HG03045 (cell line): Measurements from ENCODE around the gene KLHL29.
A peak's percentile ranks its signal among the peaks of the same experiment; 100 is the strongest.

Experiments
- ATAC-seq: cut with Tn5 transposase; IDR thresholded peaks from one replicate; pipeline ENCODE4 v1.9.1; 2021; ENCODE audit warnings: mild to moderate bottlenecking, moderate library complexity; ENCODE audit not compliant: unreplicated experiment

KLHL29 gene

DNA sequence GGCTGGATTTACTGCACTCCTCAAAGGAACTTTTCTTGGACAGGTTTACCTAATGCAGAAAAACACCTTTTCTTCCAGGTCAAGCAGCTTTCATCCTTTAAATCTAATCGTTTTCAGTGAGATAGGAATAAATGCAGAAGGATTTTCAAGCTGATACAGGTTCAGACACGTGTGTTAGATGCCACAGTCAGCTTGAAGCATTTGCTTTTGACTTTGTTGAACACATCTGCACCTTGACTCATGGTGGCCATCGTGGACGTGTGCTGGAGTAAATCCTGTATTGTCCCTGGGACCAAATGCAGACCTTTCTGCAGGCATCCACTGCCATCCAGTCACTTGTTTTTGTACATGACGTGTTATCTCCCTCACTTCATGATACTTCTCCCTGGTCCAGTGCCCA lies 61.9 kb downstream of the KLHL29 start:
- ATAC-seq = no peak

DNA sequence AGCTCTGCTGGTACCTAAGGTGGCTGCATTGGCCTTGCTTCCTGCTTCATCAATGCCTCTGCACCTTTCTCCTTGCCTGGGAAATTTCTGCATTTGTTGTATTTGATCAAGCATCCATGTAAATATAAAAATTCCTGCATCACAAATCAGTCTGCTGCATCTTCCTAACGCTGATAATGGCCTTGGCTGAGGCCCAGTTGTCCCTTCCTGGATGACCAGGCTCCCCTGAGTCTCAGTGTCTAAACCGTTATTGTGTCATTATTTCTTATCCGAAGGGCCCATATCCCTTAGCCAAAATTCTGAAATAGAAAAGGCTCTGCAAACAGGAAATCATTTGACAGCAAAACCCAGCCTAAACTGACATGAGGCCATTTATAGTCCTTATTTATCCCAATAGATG lies 62.4 kb downstream of the KLHL29 start:
- ATAC-seq = no peak

DNA sequence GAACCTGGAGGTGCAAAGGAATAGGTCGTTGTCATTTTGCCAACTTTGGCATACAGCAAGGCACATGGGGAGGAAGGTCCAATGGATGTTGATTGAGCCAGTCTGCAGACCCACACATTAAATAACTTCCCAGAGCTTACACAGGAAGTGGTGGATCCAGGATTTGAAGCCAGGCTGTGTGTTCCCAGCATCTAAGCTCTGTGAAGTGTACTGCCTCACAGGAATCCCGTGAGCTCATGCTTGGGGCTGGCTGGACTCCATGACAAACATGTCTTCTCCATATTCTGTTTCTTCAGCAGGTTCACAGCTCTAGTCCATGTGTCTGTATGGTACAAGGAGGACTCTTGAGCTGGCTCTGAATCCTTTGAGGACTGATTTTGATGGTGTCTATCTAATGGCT lies 63.9 kb downstream of the KLHL29 start:
- ATAC-seq = no peak

DNA sequence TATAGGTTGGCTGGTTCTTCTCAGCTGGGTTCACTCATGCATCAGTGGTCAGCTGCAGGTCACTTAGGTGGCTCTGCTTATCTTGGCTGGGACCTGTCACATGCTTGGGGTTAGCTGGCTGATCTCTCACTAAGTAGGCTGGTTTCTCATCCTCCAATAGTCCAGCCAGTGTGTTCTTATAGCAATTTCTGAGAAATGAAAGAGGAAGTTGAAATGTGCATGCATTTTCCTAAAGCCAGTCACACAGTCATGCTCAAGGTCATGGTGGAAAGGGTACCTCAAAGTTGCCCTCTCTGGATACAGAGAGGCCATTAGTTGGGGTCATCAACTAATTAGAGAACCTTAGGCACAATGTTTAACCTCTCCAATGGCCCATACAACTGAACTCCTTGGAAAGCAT lies 64.4 kb downstream of the KLHL29 start:
- ATAC-seq = peak; percentile 83

DNA sequence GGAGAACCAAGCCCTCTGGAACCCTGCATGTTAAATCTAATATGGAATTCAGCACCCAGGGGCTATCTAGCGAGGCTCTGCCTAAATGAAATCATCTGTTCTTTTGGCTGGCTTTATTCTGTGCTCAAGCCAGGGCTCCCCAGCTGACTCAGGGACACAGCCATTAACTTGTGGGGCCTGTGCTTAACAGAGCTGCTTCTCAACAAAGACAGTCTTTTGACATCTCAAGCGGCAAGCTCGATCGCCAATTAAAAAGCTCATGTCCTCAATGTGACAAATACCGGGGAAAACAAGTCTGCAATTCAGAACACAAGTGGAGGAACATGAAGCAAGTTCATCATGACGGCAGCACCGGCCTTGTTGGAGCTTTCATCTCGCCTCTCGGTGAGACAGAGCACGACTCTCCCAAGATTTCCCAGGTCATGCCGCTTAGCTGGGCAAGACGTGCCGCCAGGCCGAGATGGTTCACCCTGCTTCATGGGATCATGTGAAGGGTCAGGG lies 64.9 kb downstream of the KLHL29 start:
- ATAC-seq = no peak

DNA sequence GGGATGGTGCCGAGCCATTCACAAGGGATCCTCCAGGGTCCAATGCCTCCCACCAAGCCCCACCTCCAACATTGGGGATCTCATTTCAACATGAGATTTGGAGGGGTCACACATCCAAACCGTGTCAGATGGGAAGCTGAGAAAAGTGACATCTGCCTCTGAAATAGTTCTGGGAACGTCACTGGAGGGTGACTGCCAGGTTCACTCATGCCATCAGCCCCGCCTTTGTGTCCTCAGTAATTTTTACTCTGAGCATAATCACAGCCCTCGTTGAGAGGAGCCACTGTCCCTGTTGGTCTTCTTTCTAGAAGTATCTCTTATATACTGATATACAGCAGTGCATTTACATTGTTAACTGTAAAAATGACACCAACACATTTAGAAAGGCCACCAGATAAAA lies 67.4 kb downstream of the KLHL29 start:
- ATAC-seq = no peak

DNA sequence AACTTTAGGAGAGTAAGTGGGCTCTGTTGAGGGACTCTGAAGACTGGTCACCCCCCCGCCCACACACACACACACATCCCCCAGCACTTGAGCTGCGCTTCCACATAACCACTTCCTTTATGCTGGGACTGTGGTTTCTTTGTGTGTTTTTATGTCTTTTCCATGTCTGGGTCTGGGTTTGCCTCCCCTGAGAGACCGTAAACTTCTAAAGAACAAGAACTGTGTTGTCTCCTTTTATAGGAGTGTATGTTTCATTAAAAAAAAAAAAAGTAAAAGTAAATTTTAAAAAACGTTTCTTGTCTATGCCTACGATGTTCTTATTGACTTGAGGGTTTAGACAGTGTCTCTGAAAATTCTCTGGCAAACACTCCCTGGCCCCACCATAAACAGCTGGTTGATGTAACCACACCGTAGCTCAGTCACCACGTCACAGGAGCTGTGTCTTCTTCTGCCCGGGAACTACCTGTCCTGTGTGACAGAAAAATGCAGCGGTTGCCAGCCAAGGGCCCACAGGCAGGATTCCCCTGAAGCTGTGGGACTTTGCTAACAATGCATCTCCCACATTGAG lies 68.0 kb downstream of the KLHL29 start:
- ATAC-seq = peak; percentile 66

DNA sequence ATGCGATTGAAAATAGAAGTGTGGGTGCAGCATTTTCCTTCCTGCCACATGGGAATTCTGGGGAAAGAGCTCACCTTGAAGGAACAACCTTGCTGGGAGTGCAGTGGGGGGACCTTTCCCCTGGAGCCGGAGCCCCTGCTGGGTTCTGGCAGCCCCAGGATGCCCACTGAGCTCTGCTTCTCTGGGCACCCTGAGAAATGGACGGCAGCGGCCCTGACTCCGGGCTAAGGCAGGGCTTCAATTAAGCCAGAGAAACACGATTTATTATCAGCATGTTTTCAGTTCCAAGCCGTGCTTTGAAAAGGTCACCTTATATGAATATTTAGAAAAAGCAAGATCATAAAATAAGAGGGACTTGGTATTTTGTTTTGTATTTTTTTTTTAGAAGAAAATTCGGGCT lies 68.5 kb downstream of the KLHL29 start:
- ATAC-seq = no peak

DNA sequence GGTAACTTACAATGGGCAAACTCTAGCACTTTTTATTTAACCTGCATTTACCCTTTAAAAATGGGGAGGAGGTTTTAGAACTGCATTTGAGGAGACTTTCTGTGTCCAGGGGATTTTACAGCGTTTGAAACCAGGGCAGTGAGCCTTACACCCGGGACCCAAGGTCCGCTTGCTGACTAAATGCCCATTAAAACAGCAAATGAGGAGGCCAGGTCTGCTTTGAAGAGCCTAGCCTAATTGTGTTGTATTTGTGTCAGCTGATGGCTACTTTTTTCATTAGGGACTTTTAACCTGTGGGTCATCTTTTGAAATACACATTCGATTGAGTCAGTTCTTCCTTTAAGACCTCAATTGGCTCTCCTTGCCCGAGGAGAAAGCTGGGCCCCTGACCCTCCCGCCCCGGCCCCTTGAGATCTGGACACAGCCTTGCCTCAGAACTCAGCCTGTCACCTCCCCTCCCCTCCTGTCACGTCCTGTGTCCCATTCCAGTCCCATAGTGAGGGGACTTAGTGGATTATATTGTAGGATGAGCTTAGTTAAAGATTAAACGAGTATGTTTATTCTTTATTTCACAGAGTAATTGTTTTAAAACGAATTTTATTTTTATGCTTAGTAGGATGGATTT lies 69.0 kb downstream of the KLHL29 start:
- ATAC-seq = no peak

DNA sequence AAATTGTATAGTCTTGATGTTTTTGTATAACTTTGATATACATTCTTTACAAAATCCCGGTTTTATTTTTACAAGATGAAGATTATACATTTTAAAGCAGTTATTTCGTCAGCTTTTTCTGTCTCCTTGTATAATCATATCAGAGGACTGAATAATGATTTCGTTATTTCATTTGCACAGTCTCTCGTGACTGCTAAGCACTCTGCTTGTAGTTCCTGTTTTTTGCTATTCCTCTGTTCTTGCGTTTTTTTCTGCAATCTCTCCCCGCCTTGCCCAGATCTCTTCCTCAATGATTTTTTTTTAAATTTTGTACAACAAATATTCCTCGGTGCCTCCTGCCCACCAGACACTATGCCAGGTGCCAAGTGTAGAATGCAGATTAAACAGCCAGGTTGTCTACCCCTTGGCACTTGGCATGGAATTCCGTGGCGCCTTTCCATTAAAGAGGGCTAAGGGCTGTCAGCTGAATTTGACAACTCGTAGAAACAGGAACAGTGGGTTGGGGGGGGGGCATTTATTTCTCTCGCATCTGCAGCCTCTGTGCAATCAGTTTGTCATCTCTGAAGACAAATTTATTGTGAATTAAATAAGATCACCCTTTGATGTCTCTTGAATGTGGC lies 69.6 kb downstream of the KLHL29 start:
- ATAC-seq = no peak

DNA sequence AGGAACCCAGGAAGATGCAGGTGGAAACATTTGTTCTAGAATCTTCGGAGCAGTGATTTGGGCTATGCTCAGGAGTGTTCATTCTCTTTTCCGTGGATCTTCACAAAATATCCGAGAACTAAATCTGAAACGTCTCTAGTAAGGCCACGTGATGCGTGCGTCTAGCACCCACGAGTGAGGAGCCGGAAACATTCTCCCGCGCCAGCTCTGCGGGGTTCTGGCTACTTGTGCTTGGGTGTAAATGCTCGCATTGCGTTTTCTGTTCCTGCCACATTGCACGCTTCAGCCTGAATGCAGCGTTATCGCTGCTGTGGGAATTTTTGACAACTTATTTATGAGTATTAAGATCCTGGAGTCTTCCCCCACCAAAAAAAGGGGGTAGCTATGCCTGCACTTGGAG lies 71.4 kb downstream of the KLHL29 start:
- no peak for ATAC-seq

DNA sequence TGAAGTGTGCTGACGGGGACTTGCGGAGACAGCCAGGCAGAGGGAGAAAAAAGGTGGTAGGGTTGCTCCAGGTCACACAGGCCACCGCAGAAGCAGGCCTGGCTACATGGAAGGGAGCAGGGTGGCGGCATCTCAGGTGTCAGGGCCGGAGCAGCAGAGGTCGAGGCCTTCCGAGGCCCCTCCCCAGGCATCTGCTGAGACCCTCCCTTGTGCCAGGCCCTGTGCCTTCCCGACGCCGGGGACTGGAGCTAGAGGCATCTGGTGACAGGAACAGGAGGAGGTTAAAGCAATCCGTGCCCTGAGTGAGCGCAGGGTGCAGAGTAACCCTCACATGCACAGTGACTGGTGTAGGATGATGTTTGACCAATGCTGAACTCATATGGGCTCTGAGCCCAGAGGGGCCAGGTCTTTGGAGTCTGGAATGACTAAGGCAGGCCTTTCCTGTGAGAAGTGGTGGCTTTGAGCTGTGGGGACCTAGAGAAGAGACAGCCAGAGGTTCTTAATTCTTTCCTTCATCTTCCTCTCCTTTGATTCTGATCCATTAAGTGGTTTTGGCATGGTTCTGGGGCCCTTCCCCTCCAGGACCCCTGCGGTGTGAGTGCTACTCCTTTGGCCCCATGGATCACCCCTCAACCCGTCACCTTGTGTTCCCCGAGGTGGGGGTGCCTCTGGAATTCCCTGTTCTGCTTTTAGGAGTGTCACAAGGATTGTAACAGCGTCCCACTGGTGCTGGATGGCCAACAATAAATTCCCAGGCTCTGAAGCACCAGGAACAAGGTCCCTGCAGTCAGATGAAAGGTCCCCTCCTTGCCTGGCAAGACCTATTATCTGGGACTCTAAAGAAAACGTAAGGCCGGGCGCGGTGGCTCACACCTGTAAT lies 72.1 kb downstream of the KLHL29 start:
- no peak for ATAC-seq

DNA sequence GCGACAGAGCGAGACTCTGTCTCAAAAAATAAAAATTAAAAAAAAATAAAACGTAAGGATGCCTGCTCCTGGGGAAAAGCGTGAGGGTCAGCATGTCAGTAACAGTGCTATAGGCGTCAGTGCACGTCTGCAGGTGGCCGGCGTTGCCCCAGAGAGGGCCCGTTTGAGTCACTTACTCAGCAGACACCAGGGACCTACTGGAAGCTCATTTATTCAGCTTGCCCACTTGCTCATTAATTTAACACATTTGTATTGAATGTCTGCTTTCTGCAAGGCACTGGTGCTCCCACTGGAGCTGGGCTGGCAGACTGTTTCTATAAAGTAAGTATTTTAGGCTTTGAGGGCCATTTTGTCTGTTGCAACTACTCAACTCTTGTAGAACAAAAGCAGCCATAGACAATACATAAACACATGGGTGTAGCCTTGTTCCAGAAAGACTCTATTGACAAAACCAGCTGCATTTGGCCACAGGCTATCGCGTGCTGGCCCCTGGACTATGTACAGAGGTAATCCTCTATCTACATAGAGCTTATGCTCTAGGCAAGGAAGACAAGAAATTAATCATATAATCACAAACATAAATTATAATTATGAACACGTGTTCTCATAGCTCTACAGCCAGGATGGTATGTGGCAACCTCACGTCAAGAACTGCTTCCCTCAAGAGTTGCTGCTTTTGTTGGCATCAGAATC lies 73.2 kb downstream of the KLHL29 start:
- no peak for ATAC-seq

DNA sequence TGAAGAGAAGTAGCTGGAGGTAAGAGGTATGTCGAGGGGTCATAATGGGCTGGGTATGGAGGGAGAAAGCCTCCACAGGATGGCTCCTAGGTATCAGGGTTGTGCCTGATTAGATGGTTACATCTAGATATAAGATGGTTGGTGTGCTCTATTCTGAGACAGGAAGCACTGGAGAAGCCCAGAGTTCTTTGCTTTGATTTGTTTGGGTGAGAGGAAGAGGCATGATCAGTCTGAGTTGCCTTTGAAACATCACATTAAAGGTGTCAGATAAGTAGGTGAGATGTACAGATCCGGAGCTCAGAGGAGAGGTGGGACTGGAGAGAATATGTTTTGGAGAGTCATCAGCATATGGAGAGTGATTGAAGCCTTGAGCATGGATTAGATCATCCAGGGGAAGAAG lies 74.1 kb downstream of the KLHL29 start:
- ATAC-seq = no peak

DNA sequence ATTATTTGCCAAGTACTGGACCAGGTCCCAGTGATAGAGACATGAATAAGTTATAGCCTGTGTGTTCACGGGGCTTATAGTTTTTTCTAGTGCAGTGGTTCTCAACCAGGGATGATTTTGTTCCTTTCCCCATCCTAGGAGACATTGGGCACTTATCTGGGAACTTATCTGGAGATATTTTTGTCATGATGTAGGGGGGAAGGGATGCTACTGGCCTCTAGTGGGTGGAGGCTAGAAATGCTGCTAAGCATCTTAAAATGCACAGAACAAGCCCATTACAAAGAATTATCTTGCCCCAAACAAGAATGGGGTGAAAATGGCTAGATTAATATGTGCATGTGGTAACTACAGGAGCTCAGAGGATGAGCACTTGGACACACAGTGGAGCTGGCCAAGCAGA lies 75.2 kb downstream of the KLHL29 start:
- ATAC-seq = no peak

DNA sequence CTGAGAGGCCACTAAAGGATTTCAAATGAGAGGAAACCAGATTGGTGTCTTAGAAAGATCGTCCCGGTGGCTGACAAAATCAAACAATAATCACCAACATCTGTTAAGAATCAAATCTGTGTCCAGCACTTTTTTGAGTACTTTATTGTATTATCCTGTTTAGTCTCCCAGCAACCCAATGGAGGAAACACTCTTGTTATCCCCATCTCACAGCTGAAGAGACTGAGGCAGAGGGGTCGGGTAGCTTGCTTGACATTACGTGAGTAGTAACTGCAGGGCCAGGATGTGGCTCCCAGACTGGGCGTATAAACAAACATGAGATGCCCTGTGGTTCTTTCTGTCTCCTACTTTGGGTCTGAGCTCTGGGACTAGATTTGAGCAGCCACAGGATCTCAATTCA lies 76.0 kb downstream of the KLHL29 start:
- no peak for ATAC-seq

DNA sequence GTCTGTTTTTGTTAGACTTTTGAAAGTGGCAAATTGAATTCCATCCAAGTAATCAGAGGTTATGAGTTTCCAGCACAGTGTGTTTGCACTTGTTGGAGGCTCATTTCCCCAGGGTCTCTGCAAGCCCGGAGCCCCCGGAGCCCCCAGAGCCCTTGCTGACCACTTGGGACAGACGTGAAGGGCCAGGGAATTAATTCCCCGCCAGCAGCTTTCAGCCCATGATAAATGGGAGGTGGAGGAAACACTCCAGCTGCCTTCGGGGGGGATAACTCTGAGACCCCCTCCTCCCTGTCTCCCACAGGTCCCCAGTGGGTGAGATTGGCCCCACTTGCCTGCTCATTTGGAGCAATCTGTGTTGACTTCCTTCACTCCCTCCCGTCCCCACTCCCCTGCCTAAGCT lies 79.2 kb downstream of the KLHL29 start:
- ATAC-seq = no peak

DNA sequence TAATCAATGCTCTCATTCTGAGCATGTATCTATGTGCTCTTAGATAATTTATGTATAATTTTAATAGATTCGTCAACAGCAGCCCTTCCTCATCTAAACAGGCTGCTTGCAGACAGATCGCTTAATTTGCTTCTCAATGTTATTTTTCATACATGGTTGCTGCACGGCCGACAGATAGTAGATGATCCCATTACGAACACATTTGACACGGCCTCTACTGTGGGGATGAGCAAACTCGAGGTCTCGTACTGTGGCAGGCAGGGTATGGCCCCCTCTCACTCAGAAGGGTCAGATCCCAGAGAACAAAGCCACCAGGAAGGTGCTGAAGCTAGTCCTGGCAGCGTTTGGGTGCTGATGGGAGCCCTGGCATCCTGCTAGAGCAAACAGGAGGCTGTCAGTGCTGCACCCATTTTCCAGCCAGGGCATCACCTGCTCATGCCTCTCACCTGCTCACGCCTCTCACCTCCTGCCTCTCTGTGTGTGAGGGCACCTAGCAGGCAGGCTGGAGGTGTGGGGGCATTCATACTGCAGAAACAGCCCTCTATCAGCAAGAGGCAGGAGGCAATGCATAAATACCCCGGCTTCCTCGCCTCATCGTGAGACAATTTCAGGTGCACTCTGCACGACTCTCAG lies 80.0 kb downstream of the KLHL29 start:
- no peak for ATAC-seq

DNA sequence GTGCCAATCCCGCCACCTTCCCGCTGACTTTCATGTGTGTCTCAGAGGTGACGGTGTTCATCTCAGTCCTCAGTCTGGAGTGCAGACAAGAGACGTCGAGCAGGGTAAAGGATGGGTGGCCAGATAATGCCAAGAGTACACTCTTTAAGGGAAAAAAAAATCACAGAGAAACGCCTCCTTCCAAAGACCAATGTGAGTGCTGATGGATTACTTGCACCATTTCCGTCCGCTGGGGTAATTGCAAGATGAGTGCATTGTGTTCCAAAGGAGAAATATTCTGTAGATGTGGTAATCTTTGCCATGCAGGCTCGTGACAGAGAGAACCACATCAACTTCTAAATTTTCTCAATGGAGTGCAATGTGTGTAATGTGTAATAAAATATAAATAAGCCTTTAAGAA lies 81.0 kb downstream of the KLHL29 start:
- ATAC-seq = no peak

DNA sequence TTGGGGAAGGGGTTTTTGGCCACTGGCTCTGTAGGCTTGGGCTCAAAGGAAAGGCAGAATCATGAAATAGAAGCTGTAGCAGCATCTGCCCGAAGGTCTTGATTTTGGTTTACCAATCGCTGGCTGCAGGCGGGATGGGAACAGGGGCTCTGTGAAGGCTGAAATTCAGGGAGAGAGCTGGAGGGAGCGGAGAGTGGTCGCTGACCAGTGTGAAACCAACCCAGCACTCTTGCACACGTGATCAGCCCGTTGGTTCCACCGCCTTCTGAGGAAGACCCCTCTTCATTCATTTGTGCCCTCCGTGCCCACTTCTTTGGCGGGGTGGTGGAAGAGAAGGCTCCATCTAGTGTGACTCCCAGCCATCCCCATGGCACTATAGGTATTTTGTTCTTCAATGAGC lies 82.6 kb downstream of the KLHL29 start:
- no peak for ATAC-seq
